H1 (cell line): ENCODE data around the gene GJD3. TPM values are rescaled to one million over a fixed set of nuclear protein-coding genes. Genes with fewer than 3 reads are reported as not detected.
"Not testable (repeated sequence)": the region's sequence is repeated elsewhere in the genome, so short reads cannot be mapped to it uniquely, and the experiment has no call there.

Experiments used
- CTCF ChIA-PET: fragments of 300-600 bp; sonication (Branson Sonifier 250); formaldehyde crosslinking; loops from one replicate; lab custom pipeline; 2021; ENCODE audit not compliant: partially characterized antibody; lab: Charles Lee
- POLR2A ChIA-PET: fragments of 300-600 bp; sonication (Branson Sonifier 250); formaldehyde crosslinking; loops from one replicate; lab custom pipeline; 2021; ENCODE audit warnings: inconsistent platforms; ENCODE audit not compliant: partially characterized antibody; lab: Charles Lee
- DNase-seq, 2 experiments: peaks; one replicate each; pipeline versions ENCODE4 v3.0.0 to v3.0.0-alpha.2; 2010 to 2022; ENCODE audit warnings: low spot score in 2 of 2, low read depth in 1 of 2, mixed read lengths in 1 of 2
- FAIRE-seq: peaks from 2 replicates; lab custom pipeline; 2011; peaks lifted over from hg19 to GRCh38; lab: Jason Lieb, UNC
- H2AFZ ChIP-seq: 2 replicates; pipeline ENCODE4 v1.8.1; 2012; ENCODE audit warnings: low read length, inconsistent platforms
- H2AK5ac ChIP-seq: 2 replicates; pipeline ENCODE4 v1.6.1; 2013; ENCODE audit warnings: low read depth, low read length
- H2BK120ac ChIP-seq: replicated peaks from 2 replicates; pipeline ENCODE3; 2013; ENCODE audit warnings: low read depth, low read length, inconsistent platforms
- H2BK12ac ChIP-seq: 2 replicates; pipeline ENCODE4 v1.6.1; 2013; ENCODE audit warnings: low read depth, low read length
- H2BK15ac ChIP-seq: 2 replicates; pipeline ENCODE4 v1.6.1; 2013; ENCODE audit warnings: low read length
- H2BK20ac ChIP-seq: 2 replicates; pipeline ENCODE4 v1.6.1; 2013; ENCODE audit warnings: low read length
- H2BK5ac ChIP-seq: 2 replicates; pipeline ENCODE4 v1.6.1; 2013; ENCODE audit warnings: low read depth, low read length
- H3K14ac ChIP-seq: 2 replicates; pipeline ENCODE4 v1.6.1; 2013; ENCODE audit warnings: inconsistent platforms; ENCODE audit not compliant: insufficient read length
- H3K18ac ChIP-seq: 2 replicates; pipeline ENCODE4 v1.6.1; 2013; ENCODE audit warnings: low read length; ENCODE audit errors: extremely low read depth
- H3K23ac ChIP-seq: 2 replicates; pipeline ENCODE4 v1.6.1; 2013; ENCODE audit warnings: inconsistent platforms; ENCODE audit not compliant: insufficient read length
- H3K23me2 ChIP-seq: 2 replicates; pipeline ENCODE4 v1.6.1; 2013; ENCODE audit warnings: low read depth, low read length
- H3K27ac ChIP-seq: 2 replicates; pipeline ENCODE4 v1.6.1; 2011; ENCODE audit warnings: low read depth, low read length, inconsistent platforms
- H3K27me3 ChIP-seq, 4 experiments: replicated peaks in 1 of 4; 1 replicate in 1 of 4; 2 replicates in 3 of 4; pipeline versions ENCODE4 v1.6.1 to v1.8.1; 2011 to 2013; ENCODE audit warnings: low read length in 3 of 4, mild to moderate bottlenecking in 3 of 4, inconsistent platforms in 2 of 4, mixed read lengths in 2 of 4, moderate library complexity in 1 of 4; ENCODE audit not compliant: control insufficient read depth in 3 of 4, insufficient read depth in 3 of 4; ENCODE audit errors: extremely low read depth in 1 of 4
- H3K36me3 ChIP-seq, 4 experiments: 2 replicates each; pipeline versions ENCODE4 v1.6.1 to v1.8.1; 2011 to 2013; ENCODE audit warnings: mild to moderate bottlenecking in 4 of 4, low read length in 3 of 4, moderate library complexity in 2 of 4, control low read depth in 1 of 4, inconsistent platforms in 1 of 4; ENCODE audit not compliant: insufficient read depth in 4 of 4, control insufficient read depth in 2 of 4
- H3K4ac ChIP-seq: replicated peaks from 2 replicates; pipeline ENCODE3; 2013; ENCODE audit warnings: low read length, low read depth, mixed read lengths, inconsistent platforms; ENCODE audit not compliant: insufficient read length
- H3K4me1 ChIP-seq, 4 experiments: replicated peaks in 1 of 4; 1 replicate in 1 of 4; 2 replicates in 3 of 4; pipeline versions ENCODE4 v1.6.1 to v1.8.1; 2011 to 2013; ENCODE audit warnings: low read length in 3 of 4, inconsistent platforms in 2 of 4, mixed read lengths in 1 of 4; ENCODE audit not compliant: insufficient read depth in 4 of 4, control insufficient read depth in 3 of 4
- H3K4me2 ChIP-seq, 2 experiments: 2 replicates each; pipeline versions ENCODE4 v1.6.1 to v1.8.1; 2011 to 2013; ENCODE audit warnings: low read depth in 2 of 2, low read length in 2 of 2, control low read depth in 1 of 2, inconsistent platforms in 1 of 2, mild to moderate bottlenecking in 1 of 2; ENCODE audit not compliant: insufficient read depth in 1 of 2
- H3K4me3 ChIP-seq, 4 experiments: fragments of 200-600, 300-600 bp in 1 of 4; sonication (generic), shearing (Covaris generic), sonication (Bioruptor Twin) in 1 of 4; 2 replicates each; pipeline versions ENCODE4 v1.5.1 to v1.8.1; 2011 to 2016; ENCODE audit warnings: low read length in 4 of 4, low read depth in 3 of 4, control low read depth in 2 of 4, inconsistent platforms in 2 of 4, mild to moderate bottlenecking in 2 of 4, mixed read lengths in 1 of 4, moderate library complexity in 1 of 4; ENCODE audit not compliant: insufficient read depth in 2 of 4; ENCODE audit errors: extremely low read depth in 1 of 4
- H3K56ac ChIP-seq: replicated peaks from 2 replicates; pipeline ENCODE3; 2013; ENCODE audit warnings: low read depth, mild to moderate bottlenecking, mixed read lengths, low read length, inconsistent platforms; ENCODE audit not compliant: insufficient read length
- H3K79me1 ChIP-seq: 2 replicates; pipeline ENCODE4 v1.6.1; 2013; ENCODE audit warnings: low read depth, low read length, control low read depth
- H3K79me2 ChIP-seq, 2 experiments: 2 replicates each; pipeline versions ENCODE4 v1.6.1 to v1.8.1; 2012 to 2013; ENCODE audit warnings: low read length in 2 of 2, mild to moderate bottlenecking in 2 of 2, inconsistent platforms in 1 of 2; ENCODE audit not compliant: insufficient read depth in 2 of 2, control insufficient read depth in 1 of 2
- H3K9ac ChIP-seq, 4 experiments: replicated peaks in 1 of 4; 1 replicate in 1 of 4; 2 replicates in 3 of 4; pipeline versions ENCODE4 v1.6.1 to v1.8.1; 2011 to 2013; ENCODE audit warnings: low read depth in 3 of 4, low read length in 3 of 4, control low read depth in 2 of 4, mild to moderate bottlenecking in 2 of 4, moderate library complexity in 2 of 4, inconsistent platforms in 1 of 4; ENCODE audit errors: extremely low read depth in 1 of 4
- H3K9me3 ChIP-seq, 2 experiments: 2 replicates each; pipeline versions ENCODE4 v1.6.1 to v1.8.1; 2012 to 2013; ENCODE audit warnings: mild to moderate bottlenecking in 2 of 2, moderate library complexity in 2 of 2, control low read depth in 1 of 2, inconsistent platforms in 1 of 2, low read depth in 1 of 2, low read length in 1 of 2, mixed read lengths in 1 of 2; ENCODE audit not compliant: insufficient read depth in 2 of 2
- H4K20me1 ChIP-seq, 2 experiments: replicated peaks in 1 of 2; 2 replicates each; pipeline versions ENCODE3 to v1.8.1; 2011 to 2013; ENCODE audit warnings: inconsistent platforms in 2 of 2, low read length in 2 of 2, mild to moderate bottlenecking in 1 of 2; ENCODE audit not compliant: insufficient read depth in 2 of 2, control insufficient read depth in 1 of 2
- H4K5ac ChIP-seq: 2 replicates; pipeline ENCODE4 v1.6.1; 2013; ENCODE audit warnings: low read length, low read depth, mixed read lengths, inconsistent platforms; ENCODE audit not compliant: insufficient read length
- H4K8ac ChIP-seq: 2 replicates; pipeline ENCODE4 v1.8.0; 2013; ENCODE audit warnings: mild to moderate bottlenecking, moderate library complexity, low read length, inconsistent platforms; ENCODE audit not compliant: insufficient read depth; ENCODE audit errors: extremely low read depth
- H4K91ac ChIP-seq: replicated peaks from 2 replicates; pipeline ENCODE3; 2013; ENCODE audit warnings: low read length, mixed read lengths, inconsistent platforms; ENCODE audit not compliant: insufficient read length
- WGBS, 2 experiments: shearing (Covaris generic) in 1 of 2; methylation state at CpG; one replicate each; pipeline versions ENCODE4 v1.1.6 to v1.1.7; 2013 to 2015; ENCODE audit warnings: low lambda C conversion rate in 2 of 2, mixed read lengths in 2 of 2, inconsistent platforms in 1 of 2, low coverage in 1 of 2, missing lambda C conversion rate in 1 of 2; ENCODE audit not compliant: insufficient replicate concordance in 2 of 2, insufficient coverage in 1 of 2, insufficient read length in 1 of 2; ENCODE audit errors: extremely low coverage in 1 of 2, missing lambda C conversion rate in 1 of 2; 5-methylcytosine and 5-hydroxymethylcytosine counted together
- polyA plus RNA-seq, 7 experiments: library from polyadenylated mRNA; depleted of rRNA in 3 of 7; stranded (reverse) in 5 of 7; unstranded in 2 of 7; fragments of >200 nt in 5 of 7; fragments of 200-250 nt in 2 of 7; gene quantifications; 1 replicate in 5 of 7; 2 replicates in 1 of 7; 4 replicates in 1 of 7; pipeline versions ENCODE4 v1.2.1 to v1.2.3, GENCODE V29; 2011 to 2013; ENCODE audit warnings: missing spikeins in 2 of 7, mixed read lengths in 2 of 7
- total RNA-seq: library from RNA; stranded (reverse); fragmentation: NEBNext Ultra II Directional; extraction: Animal tissue kit (Norgen Biotek cat#: 25700); gene quantifications from 2 replicates; pipeline ENCODE4 v1.2.1, GENCODE V29; 2021

The GJD3 gene
- total and polyA plus RNA-seq, 2 of the 8 experiments (the other 6 are each of a cell fraction or from before 2014, with no cell fraction given), result 0.53 to 1.9 TPM

DNA sequence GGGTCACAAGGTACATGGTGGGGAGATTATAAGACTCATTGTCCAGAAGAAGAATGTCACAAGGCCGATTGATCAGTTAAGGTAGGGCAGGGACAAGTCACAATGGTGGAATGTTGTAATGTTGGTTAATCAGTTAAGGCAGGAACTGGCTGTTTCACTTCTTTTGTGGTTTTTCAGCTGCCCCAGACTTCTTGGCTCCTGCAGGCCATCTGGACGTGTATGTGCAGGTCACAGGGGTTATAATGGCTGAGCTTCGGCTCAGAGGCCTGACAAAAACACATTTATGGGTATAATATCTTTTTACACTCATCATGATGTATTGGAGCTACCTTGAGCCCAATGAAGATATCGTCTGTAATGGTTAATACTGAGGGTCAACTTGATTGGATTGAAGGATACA, 8.1 kb upstream of the GJD3 start:
- not testable (repeated sequence) for H3K27ac ChIP-seq, H4K91ac ChIP-seq, H2AFZ ChIP-seq, H2BK20ac ChIP-seq, H4K8ac ChIP-seq, H3K56ac ChIP-seq, H3K9me3 ChIP-seq, H3K4me1 ChIP-seq, DNase-seq, H3K4me3 ChIP-seq, H3K36me3 ChIP-seq, H4K20me1 ChIP-seq, H3K23ac ChIP-seq, H3K4ac ChIP-seq, H2BK15ac ChIP-seq, H3K79me1 ChIP-seq, H3K27me3 ChIP-seq, H2BK120ac ChIP-seq, H2BK5ac ChIP-seq, H4K5ac ChIP-seq, H3K18ac ChIP-seq, H2BK12ac ChIP-seq, H3K9ac ChIP-seq, H2AK5ac ChIP-seq, FAIRE-seq, H3K23me2 ChIP-seq, H3K14ac ChIP-seq, H3K79me2 ChIP-seq, H3K4me2 ChIP-seq
- ChIA-PET CTCF (interaction anchor here (0.6 to 3.7 kb wide), 2 partner anchors 11 to 161 kb away, joined by 3 to 17 read pairs; no protein-coding TSS in a partner anchor), POLR2A (interaction anchor here (1.3 kb wide), 1 partner anchor 45 kb away, joined by 3 read pairs; the partner anchor contains the start of gene TOP2A)
- 84% methylated on average over 4 of the region's 4 CpGs; no CpG with 5 or more reads in 1 of the 2 experiments for WGBS, 2 experiments
